Measurements from ENCODE around the gene ADGRV1. TPM values are rescaled to one million over a fixed set of nuclear protein-coding genes. Genes with fewer than 3 reads are reported as not detected.

The ADGRV1 gene
- total RNA-seq, 4 donors from 2014 or later: 0.39 to 1.9 (median 1.00) TPM

- 96 to 99% methylated on average over 2 of the region's 2 CpGs for WGBS, 2 donors
- H3K27ac ChIP-seq: no peak overlapping the region
These were observed 376.1 kb downstream of the ADGRV1 start for GRCh38 chr5:90934738-90935137.

GRCh38 chr5:90939211-90939610 lies 380.6 kb downstream of the ADGRV1 start:
- 30 to 45% methylated on average over 2 of the region's 2 CpGs for WGBS, 2 donors
- Histone ChIP-seq H3K27me3 (no peaks in the 10 kb centered on the region), H3K27ac (peak overlapping the region in 2 of 4 donors; percentile 69 to 75), H3K36me3 (no peaks in the 10 kb centered on the region), H3K4me1 (peaks cover 0 to 30% (median 4%) of the 10 kb centered on the region in 4 donors), H3K4me3 (no peak overlapping the region), H3K9me3 (peaks cover 0 to 3% (median 1%) of the 10 kb centered on the region in 4 donors)
- DNase-seq (ENCODE audit: low spot score in 2 of 2): no peak
- TF ChIP-seq POLR2A (IDR thresholded peaks at IDR 0.05): no peak
- no peak for TF ChIP-seq EP300 (IDR thresholded peaks at IDR 0.05)
- TF ChIP-seq, protein P1, sequence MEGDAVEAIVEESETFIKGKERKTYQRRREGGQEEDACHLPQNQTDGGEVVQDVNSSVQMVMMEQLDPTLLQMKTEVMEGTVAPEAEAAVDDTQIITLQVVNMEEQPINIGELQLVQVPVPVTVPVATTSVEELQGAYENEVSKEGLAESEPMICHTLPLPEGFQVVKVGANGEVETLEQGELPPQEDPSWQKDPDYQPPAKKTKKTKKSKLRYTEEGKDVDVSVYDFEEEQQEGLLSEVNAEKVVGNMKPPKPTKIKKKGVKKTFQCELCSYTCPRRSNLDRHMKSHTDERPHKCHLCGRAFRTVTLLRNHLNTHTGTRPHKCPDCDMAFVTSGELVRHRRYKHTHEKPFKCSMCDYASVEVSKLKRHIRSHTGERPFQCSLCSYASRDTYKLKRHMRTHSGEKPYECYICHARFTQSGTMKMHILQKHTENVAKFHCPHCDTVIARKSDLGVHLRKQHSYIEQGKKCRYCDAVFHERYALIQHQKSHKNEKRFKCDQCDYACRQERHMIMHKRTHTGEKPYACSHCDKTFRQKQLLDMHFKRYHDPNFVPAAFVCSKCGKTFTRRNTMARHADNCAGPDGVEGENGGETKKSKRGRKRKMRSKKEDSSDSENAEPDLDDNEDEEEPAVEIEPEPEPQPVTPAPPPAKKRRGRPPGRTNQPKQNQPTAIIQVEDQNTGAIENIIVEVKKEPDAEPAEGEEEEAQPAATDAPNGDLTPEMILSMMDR (IDR thresholded peaks at IDR 0.05): no peak

More at GRCh38 chr5:90934738-90935137, 376.1 kb downstream of the ADGRV1 start:
- no peaks in the 10 kb centered on the region for H3K36me3 ChIP-seq
- H3K4me1 ChIP-seq: peaks cover 0 to 19% (median 1%) of the 10 kb centered on the region in 4 donors
- no peak overlapping the region for H3K4me3 ChIP-seq
- peaks cover 0 to 3% (median 1%) of the 10 kb centered on the region in 4 donors for H3K9me3 ChIP-seq
- H3K27me3 ChIP-seq: no peaks in the 10 kb centered on the region
- no peak for TF ChIP-seq POLR2A (IDR thresholded peaks at IDR 0.05)
- TF ChIP-seq EP300 (IDR thresholded peaks at IDR 0.05): no peak
- TF ChIP-seq, protein P1 (IDR thresholded peaks at IDR 0.05): no peak
- DNase-seq (ENCODE audit: low spot score in 2 of 2): no peak

GRCh38 chr5:90940227-90940995 lies 381.8 kb downstream of the ADGRV1 start:
- DNase-seq (ENCODE audit: low spot score in 2 of 2): no peak

GRCh38 chr5:90941002-90941720 lies 382.6 kb downstream of the ADGRV1 start:
- Histone ChIP-seq H3K4me3 (no peak overlapping the region), H3K27ac (peak overlapping the region in 2 of 4 donors; percentile 69 to 75), H3K36me3 (no peaks in the 10 kb centered on the region), H3K4me1 (peaks cover 0 to 30% (median 4%) of the 10 kb centered on the region in 4 donors), H3K27me3 (no peaks in the 10 kb centered on the region), H3K9me3 (no peaks in the 10 kb centered on the region)
- WGBS, 2 donors: 11 to 27% methylated on average over 1 of the region's 1 CpG
- DNase-seq (ENCODE audit: low spot score in 2 of 2): no peak
- TF ChIP-seq, protein P1 (IDR thresholded peaks at IDR 0.05): no peak
- TF ChIP-seq EP300 (IDR thresholded peaks at IDR 0.05) (no peak), POLR2A (IDR thresholded peaks at IDR 0.05) (no peak)

More at GRCh38 chr5:90940227-90940995, 381.8 kb downstream of the ADGRV1 start:
- TF ChIP-seq, protein P1 (IDR thresholded peaks at IDR 0.05): no peak
- TF ChIP-seq EP300 (IDR thresholded peaks at IDR 0.05) (peak in 1 of 2 donors; percentile 66), POLR2A (IDR thresholded peaks at IDR 0.05) (peak in 1 of 2 donors; percentile 20)
- H3K27ac ChIP-seq: peak overlapping the region in 3 of 4 donors; percentile 4 to 75 (median 69)
- WGBS, 2 donors: 0% methylated on average over 1 of the region's 1 CpG
- no peaks in the 10 kb centered on the region for H3K27me3 ChIP-seq
- peaks cover 0 to 30% (median 4%) of the 10 kb centered on the region in 4 donors for H3K4me1 ChIP-seq
- H3K36me3 ChIP-seq: no peaks in the 10 kb centered on the region
- no peak overlapping the region for H3K4me3 ChIP-seq
- H3K9me3 ChIP-seq: no peaks in the 10 kb centered on the region

GRCh38 chr5:90944116-90944515 lies 385.5 kb downstream of the ADGRV1 start:
- no peak overlapping the region for H3K27ac ChIP-seq
- DNase-seq (ENCODE audit: low spot score in 2 of 2): no peak
- no peak overlapping the region for H3K4me3 ChIP-seq
- TF ChIP-seq EP300 (IDR thresholded peaks at IDR 0.05) (no peak), POLR2A (IDR thresholded peaks at IDR 0.05) (no peak)
- TF ChIP-seq, protein P1 (IDR thresholded peaks at IDR 0.05): no peak
- H3K27me3 ChIP-seq: no peaks in the 10 kb centered on the region
- peaks cover 0 to 26% (median 4%) of the 10 kb centered on the region in 4 donors for H3K4me1 ChIP-seq
- H3K9me3 ChIP-seq: no peaks in the 10 kb centered on the region
- no peaks in the 10 kb centered on the region for H3K36me3 ChIP-seq

Measured in tibial nerve (tissue), 4 donors.